ENCODE data around the gene PLPP4. TPM values are rescaled to one million over a fixed set of nuclear protein-coding genes. Genes with fewer than 3 reads are reported as not detected.
A peak's percentile ranks its signal among the peaks of the same experiment; 100 is the strongest.

Gene PLPP4
- total and polyA plus RNA-seq, 2 donors (not counting 3 experiments of a cell fraction or from before 2014, with no cell fraction given): 15.5 to 36.4 TPM

DNA sequence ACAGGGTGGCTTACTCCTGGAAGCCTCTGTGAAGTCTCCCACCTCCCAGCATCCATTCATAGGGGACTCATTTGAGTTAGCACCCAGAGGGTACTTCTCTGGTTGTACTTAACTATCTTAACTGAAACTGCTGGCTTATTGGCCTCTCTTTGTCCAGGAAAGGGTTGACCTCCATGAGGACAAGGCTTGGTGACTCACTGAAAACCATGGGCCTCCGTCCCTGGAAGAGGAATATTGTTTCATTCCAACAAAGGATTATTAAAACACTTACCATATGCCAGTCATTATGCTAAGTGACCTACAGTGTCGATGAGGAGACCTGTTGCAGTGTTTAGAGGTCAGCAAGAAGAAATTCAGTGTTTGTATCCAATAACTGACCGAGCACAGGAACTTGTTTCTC, 175.9 kb downstream of the PLPP4 start:
- Histone ChIP-seq H3K4me3 (replicated peaks in 1 of 3; ENCODE audit: insufficient read depth in 1 of 3, low read depth in 1 of 3, low read length in 3 of 3) (no peak overlapping the region), H3K4me1 (ENCODE audit: control insufficient read depth, extremely low read depth, insufficient read depth, low read length) (peaks cover 56% of the 10 kb centered on the region), H3K9me1 (replicated peaks; ENCODE audit: control insufficient read depth, extremely low read depth, insufficient read depth, low read length) (no peaks in the 10 kb centered on the region), H3K9ac (replicated peaks; ENCODE audit: extremely low read depth, insufficient read depth, low read length) (no peak overlapping the region), H3K27me3 (ENCODE audit: control insufficient read depth in 2 of 2, insufficient read depth in 2 of 2, low read length in 2 of 2) (no peaks in the 10 kb centered on the region), H2AFZ (ENCODE audit: low read depth, low read length) (peak overlapping the region; percentile 35), H3K36me3 (ENCODE audit: control insufficient read depth in 2 of 2, extremely low read depth in 1 of 2, insufficient read depth in 2 of 2, low read length in 2 of 2) (no peaks in the 10 kb centered on the region), H3K9me3 (replicated peaks; ENCODE audit: control insufficient read depth, insufficient read depth, low read length) (no peaks in the 10 kb centered on the region), H4K20me1 (replicated peaks; ENCODE audit: control insufficient read depth, extremely low read depth, insufficient read depth, low read length) (no peaks in the 10 kb centered on the region), H3K79me2 (ENCODE audit: control insufficient read depth, insufficient read depth, low read length) (no peaks in the 10 kb centered on the region), H3K27ac (ENCODE audit: insufficient read depth, low read depth, low read length) (peak overlapping the region; percentile 41), H3K4me2 (ENCODE audit: insufficient read depth, low read length) (no peak overlapping the region)
- FAIRE-seq (peak; percentile 26), DNase-seq (ENCODE audit: low read depth, low spot score) (peak; percentile 62)
- intact Hi-C loops (cut with micrococcal nuclease) (loop anchor here (1.0 kb wide), 1 partner anchor 8 kb away; no protein-coding TSS in a partner anchor), dilution Hi-C loops (cut with MboI; ENCODE audit: extremely low pct_ligation_motif_present, low sequenced_read_pairs) (no loop called here)
- CTCF ChIA-PET: no interaction called here
- peak; percentile 54 for TF ChIP-seq FOS (IDR thresholded peaks at IDR 0.05; ENCODE audit: borderline replicate concordance, insufficient read depth, low read length)
- no peak for TF ChIP-seq POLR2AphosphoS5 (IDR thresholded peaks at IDR 0.05; ENCODE audit: insufficient read depth, low read depth, low read length)
- TF ChIP-seq MYC (IDR thresholded peaks at IDR 0.05; ENCODE audit: low read depth, low read length): no peak
- TF ChIP-seq JUN (IDR thresholded peaks at IDR 0.05; ENCODE audit: borderline replicate concordance, insufficient read depth, insufficient read length, low read depth): no peak
- no peak for TF ChIP-seq EZH2 (IDR thresholded peaks at IDR 0.05; ENCODE audit: borderline replicate concordance, low read depth, low read length, severe bottlenecking)
- no peak for TF ChIP-seq POLR2A (IDR thresholded peaks at IDR 0.05; ENCODE audit: low read depth, low read length)
- POLR2A ChIA-PET: no interaction called here
- BruUV-seq (replicated peaks): no TSS peak

DNA sequence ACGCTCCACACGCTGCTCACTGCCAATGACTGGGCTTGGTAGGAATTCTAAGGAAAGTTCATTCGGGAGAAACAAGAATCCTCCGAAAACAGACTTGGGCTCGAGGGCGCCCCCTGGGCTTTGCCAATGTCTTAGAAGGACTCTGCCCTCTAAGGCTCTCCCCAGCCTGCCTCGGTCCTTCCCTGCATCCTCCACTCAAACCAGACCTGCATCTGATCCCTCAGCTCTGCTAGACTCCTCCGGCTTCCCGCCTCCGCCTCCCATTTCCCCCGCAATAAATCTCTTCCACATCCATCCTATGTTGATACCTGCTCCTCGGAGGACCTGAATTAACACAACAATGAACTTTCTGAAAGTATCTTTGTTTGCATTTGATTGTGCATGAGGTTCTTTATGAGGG, 177.6 kb downstream of the PLPP4 start:
- H3K27ac ChIP-seq (ENCODE audit: insufficient read depth, low read depth, low read length): no peak overlapping the region
- peaks cover 50% of the 10 kb centered on the region for H3K4me1 ChIP-seq (ENCODE audit: control insufficient read depth, extremely low read depth, insufficient read depth, low read length)
- H3K4me2 ChIP-seq (ENCODE audit: insufficient read depth, low read length): no peak overlapping the region
- H3K9me3 ChIP-seq (replicated peaks; ENCODE audit: control insufficient read depth, insufficient read depth, low read length): no peaks in the 10 kb centered on the region
- FAIRE-seq (no peak), DNase-seq (ENCODE audit: low read depth, low spot score) (no peak)
- ChIA-PET POLR2A (no interaction called here), CTCF (interaction anchor here (1.0 to 1.6 kb wide), 6 partner anchors 20 to 211 kb away, joined by 3 to 7 read pairs (median 4); no protein-coding TSS in a partner anchor)
- no peaks in the 10 kb centered on the region for H3K27me3 ChIP-seq (ENCODE audit: control insufficient read depth in 2 of 2, insufficient read depth in 2 of 2, low read length in 2 of 2)
- BruUV-seq (replicated peaks): no TSS peak
- dilution Hi-C loops (cut with MboI; ENCODE audit: extremely low pct_ligation_motif_present, low sequenced_read_pairs) (no loop called here), intact Hi-C loops (cut with micrococcal nuclease) (no loop called here)
- no peak overlapping the region for H3K9ac ChIP-seq (replicated peaks; ENCODE audit: extremely low read depth, insufficient read depth, low read length)
- no peak overlapping the region for H2AFZ ChIP-seq (ENCODE audit: low read depth, low read length)
- no peaks in the 10 kb centered on the region for H3K9me1 ChIP-seq (replicated peaks; ENCODE audit: control insufficient read depth, extremely low read depth, insufficient read depth, low read length)
- H3K36me3 ChIP-seq (ENCODE audit: control insufficient read depth in 2 of 2, extremely low read depth in 1 of 2, insufficient read depth in 2 of 2, low read length in 2 of 2): no peaks in the 10 kb centered on the region
- H3K79me2 ChIP-seq (ENCODE audit: control insufficient read depth, insufficient read depth, low read length): no peaks in the 10 kb centered on the region
- no peak overlapping the region for H3K4me3 ChIP-seq (replicated peaks in 1 of 3; ENCODE audit: insufficient read depth in 1 of 3, low read depth in 1 of 3, low read length in 3 of 3)
- no peaks in the 10 kb centered on the region for H4K20me1 ChIP-seq (replicated peaks; ENCODE audit: control insufficient read depth, extremely low read depth, insufficient read depth, low read length)
- TF ChIP-seq POLR2A (IDR thresholded peaks at IDR 0.05; ENCODE audit: low read depth, low read length) (no peak), MAX (IDR thresholded peaks at IDR 0.05; ENCODE audit: insufficient read depth, insufficient read length) (no peak), MYC (IDR thresholded peaks at IDR 0.05; ENCODE audit: low read depth, low read length) (no peak), GATA2 (IDR thresholded peaks at IDR 0.05; ENCODE audit: insufficient read depth, insufficient read length, low read depth, low read length) (no peak), POLR2AphosphoS5 (IDR thresholded peaks at IDR 0.05; ENCODE audit: insufficient read depth, low read depth, low read length) (no peak), JUN (IDR thresholded peaks at IDR 0.05; ENCODE audit: borderline replicate concordance, insufficient read depth, insufficient read length, low read depth) (no peak), CTCF (IDR thresholded peaks at IDR 0.05; ENCODE audit: extremely low read depth in 1 of 2, insufficient read depth in 1 of 2, low read depth in 1 of 2, low read length in 2 of 2) (no peak), EZH2 (IDR thresholded peaks at IDR 0.05; ENCODE audit: borderline replicate concordance, low read depth, low read length, severe bottlenecking) (no peak), FOS (IDR thresholded peaks at IDR 0.05; ENCODE audit: borderline replicate concordance, insufficient read depth, low read length) (no peak)
